Measurements from ENCODE around the gene SUMF2. TPM values are rescaled to one million over a fixed set of nuclear protein-coding genes. Genes with fewer than 3 reads are reported as not detected.
"Not testable (repeated sequence)": the region's sequence is repeated elsewhere in the genome, so short reads cannot be mapped to it uniquely, and the experiment has no call there.

SUMF2 gene
- total RNA-seq, result 100 to 1,000 TPM; 115 to 145 TPM

DNA sequence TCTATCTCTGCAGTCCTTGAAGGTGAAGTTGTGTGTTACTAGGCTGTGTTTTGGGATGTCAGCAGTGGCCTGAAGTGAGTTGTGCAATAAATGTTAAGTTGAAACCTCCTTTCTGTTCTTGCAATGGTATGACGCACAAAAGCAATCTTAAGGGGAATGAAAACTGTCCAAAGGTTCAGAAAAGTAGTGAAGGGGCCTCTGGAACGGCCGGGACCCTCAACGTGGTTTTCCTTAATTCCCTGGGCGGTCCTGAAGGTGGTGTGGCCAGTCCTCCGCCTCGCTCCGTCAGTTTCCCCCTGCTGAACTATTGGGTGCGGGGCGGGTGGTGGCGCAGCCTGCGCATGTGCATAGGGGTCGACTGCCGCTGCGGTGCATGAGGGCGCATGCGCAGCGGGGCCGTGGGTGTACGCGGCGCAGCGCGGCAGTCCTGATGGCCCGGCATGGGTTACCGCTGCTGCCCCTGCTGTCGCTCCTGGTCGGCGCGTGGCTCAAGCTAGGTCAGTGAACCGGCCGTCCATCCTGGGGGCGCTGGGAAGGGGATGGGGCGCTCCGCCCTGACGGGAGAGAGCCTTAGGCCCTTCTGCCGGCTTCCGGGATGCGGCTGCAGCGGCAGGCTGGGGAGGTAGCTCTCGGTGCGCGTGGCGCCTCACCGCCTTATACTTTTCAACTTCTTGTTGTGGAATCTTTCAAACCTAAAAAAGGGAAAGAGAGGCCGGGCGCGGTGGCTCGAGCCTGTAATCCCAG is at the start of gene SUMF2:
Gene SUMF2 (plus strand): TSS at position 405 of the 744 bp plus-strand sequence. CDS start 26 bp downstream, at position 431.
- Mint-ChIP-seq H3K4me3 (peak within 1 kb of the TSS; percentile 89), H3K27me3 (no peaks in the 10 kb centered on the region), H3K36me3 (peaks cover 48% of the 10 kb centered on the region), H3K4me1 (peaks cover 45% of the 10 kb centered on the region), H3K27ac (peak within 1 kb of the TSS; percentile 92), H3K9me3 (ENCODE audit: low read depth) (no peaks in the 10 kb centered on the region)
- ATAC-seq, result peak; percentile 95
- CTCF ChIA-PET, result interaction anchor here (1.0 to 4.2 kb wide), 7 partner anchors 9 to 491 kb away, joined by 3 to 20 read pairs (median 11); partner anchors contain the start of genes CCT6A, CHCHD2, NIPSNAP2 and PSPH
- peak; percentile 91 for DNase-seq

- DNase-seq; ATAC-seq; CTCF ChIA-PET; H3K27ac Mint-ChIP-seq; H3K4me1 Mint-ChIP-seq; H3K4me3 Mint-ChIP-seq; H3K27me3 Mint-ChIP-seq; H3K9me3 Mint-ChIP-seq (ENCODE audit: low read depth): not testable (repeated sequence)
- H3K36me3 Mint-ChIP-seq, result peaks cover 11% of the 10 kb centered on the region
These were observed 47.1 kb upstream of the SUMF2 start for GRCh38 chr7:56017015-56017414.

- Mint-ChIP-seq H3K4me3 (no peak overlapping the region), H3K36me3 (peaks cover 8% of the 10 kb centered on the region), H3K9me3 (ENCODE audit: low read depth) (no peaks in the 10 kb centered on the region), H3K27me3 (no peaks in the 10 kb centered on the region), H3K27ac (no peak overlapping the region), H3K4me1 (no peaks in the 10 kb centered on the region)
- DNase-seq (no peak), ATAC-seq (no peak)
- CTCF ChIA-PET, result no interaction called here
These were observed 44.6 kb upstream of the SUMF2 start for GRCh38 chr7:56019501-56019900.

GRCh38 chr7:56023500-56023899 is 40.6 kb upstream of the SUMF2 start:
- no peaks in the 10 kb centered on the region for H3K9me3 Mint-ChIP-seq (ENCODE audit: low read depth)
- ATAC-seq, result no peak
- H3K27me3 Mint-ChIP-seq, result no peaks in the 10 kb centered on the region
- no peak overlapping the region for H3K4me3 Mint-ChIP-seq
- no peak overlapping the region for H3K27ac Mint-ChIP-seq
- no peak for DNase-seq
- no peaks in the 10 kb centered on the region for H3K4me1 Mint-ChIP-seq
- peaks cover 12% of the 10 kb centered on the region for H3K36me3 Mint-ChIP-seq
- CTCF ChIA-PET, result interaction anchor here (0.5 kb wide), 1 partner anchor 50 kb away, joined by 3 read pairs; no protein-coding TSS in a partner anchor

DNA sequence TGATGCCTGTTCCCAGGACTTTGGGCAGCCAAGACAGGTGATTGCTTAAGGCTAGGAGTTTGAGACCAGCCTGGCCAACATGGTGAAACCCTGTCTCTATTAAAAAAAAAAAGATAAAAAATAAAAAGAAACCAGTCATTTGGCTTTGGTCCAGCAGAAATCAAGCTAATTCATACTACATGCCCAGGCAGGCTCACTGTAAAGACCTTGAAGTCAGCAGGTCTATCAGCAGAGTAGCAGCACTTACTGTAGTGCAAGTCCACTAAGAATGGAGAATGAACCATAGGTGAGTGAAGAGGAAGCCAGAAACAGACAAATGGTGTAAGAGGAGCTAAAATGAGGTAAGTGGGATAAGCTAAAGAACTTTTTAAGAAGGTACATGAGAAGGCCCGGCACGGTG is 37.5 kb upstream of the SUMF2 start:
- Mint-ChIP-seq H3K36me3 (peaks cover 19% of the 10 kb centered on the region), H3K9me3 (ENCODE audit: low read depth) (no peaks in the 10 kb centered on the region), H3K27me3 (no peaks in the 10 kb centered on the region), H3K4me1 (peaks cover under 1% of the 10 kb centered on the region), H3K4me3 (no peak overlapping the region), H3K27ac (no peak overlapping the region)
- no peak for ATAC-seq
- CTCF ChIA-PET, result no interaction called here
- no peak for DNase-seq

- no peak for DNase-seq
- ATAC-seq, result no peak
- H3K36me3 Mint-ChIP-seq, result peaks cover 19% of the 10 kb centered on the region
- CTCF ChIA-PET, result no interaction called here
- H3K4me1 Mint-ChIP-seq, result peaks cover 9% of the 10 kb centered on the region
- no peaks in the 10 kb centered on the region for H3K9me3 Mint-ChIP-seq (ENCODE audit: low read depth)
- H3K27me3 Mint-ChIP-seq, result no peaks in the 10 kb centered on the region
- H3K27ac Mint-ChIP-seq, result no peak overlapping the region
- H3K4me3 Mint-ChIP-seq, result no peak overlapping the region
These were observed 35.0 kb upstream of the SUMF2 start for GRCh38 chr7:56028942-56029630.

DNA sequence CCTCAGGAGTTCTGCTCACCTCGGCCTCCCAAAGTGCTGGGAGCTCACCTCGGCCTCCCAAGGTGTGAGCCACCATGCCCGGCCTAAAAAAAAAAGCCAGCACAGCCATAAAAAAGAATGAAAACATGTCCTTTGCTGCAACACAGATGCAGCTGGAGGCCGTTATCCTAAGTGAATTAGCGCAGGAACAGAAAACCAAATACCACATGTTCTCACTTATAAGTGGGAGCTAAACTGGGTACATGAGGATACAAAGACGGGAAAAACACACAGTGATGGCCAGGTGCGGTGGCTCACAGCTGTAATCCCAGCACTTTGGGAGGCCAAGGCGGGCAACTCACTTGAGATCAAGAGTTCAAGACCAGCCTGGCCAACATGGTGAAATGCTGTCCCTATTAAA is 33.7 kb upstream of the SUMF2 start:
- no peaks in the 10 kb centered on the region for H3K27me3 Mint-ChIP-seq
- no peaks in the 10 kb centered on the region for H3K9me3 Mint-ChIP-seq (ENCODE audit: low read depth)
- peaks cover 9% of the 10 kb centered on the region for H3K4me1 Mint-ChIP-seq
- ATAC-seq (no peak), DNase-seq (no peak)
- no peak overlapping the region for H3K27ac Mint-ChIP-seq
- no peak overlapping the region for H3K4me3 Mint-ChIP-seq
- CTCF ChIA-PET, result no interaction called here
- peaks cover 18% of the 10 kb centered on the region for H3K36me3 Mint-ChIP-seq

- H3K4me3 Mint-ChIP-seq; ATAC-seq; H3K4me1 Mint-ChIP-seq; DNase-seq; CTCF ChIA-PET; H3K27ac Mint-ChIP-seq; H3K9me3 Mint-ChIP-seq (ENCODE audit: low read depth); H3K27me3 Mint-ChIP-seq: not testable (repeated sequence)
- H3K36me3 Mint-ChIP-seq, result peaks cover 15% of the 10 kb centered on the region
These were observed 32.5 kb upstream of the SUMF2 start for GRCh38 chr7:56031556-56031955.

- H3K27me3 Mint-ChIP-seq; H3K4me3 Mint-ChIP-seq; H3K27ac Mint-ChIP-seq; DNase-seq; CTCF ChIA-PET; ATAC-seq; H3K4me1 Mint-ChIP-seq; H3K9me3 Mint-ChIP-seq (ENCODE audit: low read depth): not testable (repeated sequence)
- H3K36me3 Mint-ChIP-seq, result peaks cover 13% of the 10 kb centered on the region
These were observed 31.5 kb upstream of the SUMF2 start for GRCh38 chr7:56032578-56032977.

GRCh38 chr7:56033671-56034432 is 30.2 kb upstream of the SUMF2 start:
- Mint-ChIP-seq H3K9me3 (ENCODE audit: low read depth) (no peaks in the 10 kb centered on the region), H3K4me1 (peaks cover 9% of the 10 kb centered on the region), H3K27me3 (no peaks in the 10 kb centered on the region), H3K36me3 (peaks cover 9% of the 10 kb centered on the region), H3K4me3 (peak overlapping the region; percentile 84), H3K27ac (peak overlapping the region; percentile 84)
- peak; percentile 78 for DNase-seq
- peak; percentile 97 for ATAC-seq
- CTCF ChIA-PET, result interaction anchor here (0.7 to 2.2 kb wide), 3 partner anchors 17 to 82 kb away, joined by 3 to 11 read pairs (median 3); partner anchors contain the start of genes CCT6A and PSPH

DNA sequence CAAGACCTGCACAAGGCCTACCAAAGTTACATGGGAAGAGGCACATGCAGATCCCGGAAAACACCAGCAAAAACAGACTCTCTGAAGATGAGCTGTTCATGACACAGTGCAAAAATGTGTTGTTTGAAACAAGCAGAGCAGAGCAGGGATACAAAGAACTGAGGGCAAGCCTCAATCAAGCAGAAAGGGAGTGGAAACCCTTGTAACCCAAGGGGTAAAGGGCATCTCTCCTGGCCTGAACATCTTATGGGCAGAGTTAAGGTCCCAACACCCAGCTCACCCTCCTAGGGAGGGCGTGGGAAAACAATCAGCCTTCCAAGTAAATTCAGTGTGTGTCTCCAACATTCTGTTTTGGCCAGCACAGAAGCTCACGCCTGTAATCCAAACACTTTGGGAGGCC is 23.4 kb upstream of the SUMF2 start:
- no peak for ATAC-seq
- Mint-ChIP-seq H3K9me3 (ENCODE audit: low read depth) (no peaks in the 10 kb centered on the region), H3K4me1 (no peaks in the 10 kb centered on the region), H3K36me3 (peaks cover 13% of the 10 kb centered on the region), H3K27ac (no peak overlapping the region), H3K27me3 (no peaks in the 10 kb centered on the region), H3K4me3 (no peak overlapping the region)
- no peak for DNase-seq
- CTCF ChIA-PET, result interaction anchor here (0.7 kb wide), 1 partner anchor 272 kb away, joined by 3 read pairs; no protein-coding TSS in a partner anchor

GRCh38 chr7:56045758-56046157 is 18.3 kb upstream of the SUMF2 start:
- Mint-ChIP-seq H3K4me1 (peaks cover 15% of the 10 kb centered on the region), H3K36me3 (peaks cover 13% of the 10 kb centered on the region)
- DNase-seq; H3K4me3 Mint-ChIP-seq; ATAC-seq; H3K27ac Mint-ChIP-seq; CTCF ChIA-PET; H3K27me3 Mint-ChIP-seq; H3K9me3 Mint-ChIP-seq (ENCODE audit: low read depth): not testable (repeated sequence)

DNA sequence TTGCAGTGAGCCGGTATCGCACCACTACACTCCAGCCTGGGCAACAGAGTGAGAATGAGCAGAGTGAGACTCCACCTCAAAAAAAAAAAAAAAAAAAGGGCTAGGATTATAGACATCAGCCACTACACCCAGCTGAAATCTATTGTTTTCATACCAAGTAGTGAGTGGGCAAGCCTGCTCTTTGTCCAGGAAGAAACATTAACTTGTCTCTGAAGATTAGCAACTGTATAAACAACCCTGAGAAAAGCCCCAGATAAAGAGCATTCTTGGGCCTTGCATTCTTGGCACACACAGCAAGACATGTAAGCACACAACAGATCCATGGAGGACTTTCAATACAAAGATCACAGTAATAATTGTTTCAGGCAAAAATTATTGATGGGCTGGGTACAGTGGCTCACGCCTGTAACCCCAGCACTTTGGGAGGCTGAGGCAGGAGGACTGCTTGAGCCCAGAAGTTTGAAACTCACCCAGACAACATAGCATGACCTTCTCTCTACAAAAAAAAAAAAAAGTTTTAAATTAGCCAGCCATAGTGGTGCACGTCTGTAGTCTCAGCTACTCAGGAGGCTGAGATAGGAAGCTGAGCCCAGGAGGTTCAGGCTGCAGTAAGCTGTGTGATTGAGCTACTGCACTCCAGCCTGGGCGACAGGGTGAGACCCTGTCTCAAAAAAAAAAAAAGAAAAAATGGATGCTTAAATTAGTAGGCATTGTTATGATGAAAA is 17.2 kb upstream of the SUMF2 start:
- H3K36me3 Mint-ChIP-seq, result peaks cover 11% of the 10 kb centered on the region
- H3K27ac Mint-ChIP-seq, result no peak overlapping the region
- no peaks in the 10 kb centered on the region for H3K27me3 Mint-ChIP-seq
- H3K4me3 Mint-ChIP-seq, result no peak overlapping the region
- ATAC-seq (no peak), DNase-seq (no peak)
- H3K4me1 Mint-ChIP-seq, result peaks cover 15% of the 10 kb centered on the region
- H3K9me3 Mint-ChIP-seq (ENCODE audit: low read depth), result no peaks in the 10 kb centered on the region
- CTCF ChIA-PET, result no interaction called here

All from activated CD8-positive, alpha-beta memory T cell treated with anti-CD3 and anti-CD28 coated beads, Interleukin-2, amount 10 ng/mL, durations not matched to agents 7 days and 5 days (primary cell).